Mammary epithelial cell (primary cell): ENCODE measurements around the gene WDR43.

Experiments used
- CTCF ChIP-seq, 2 donors: IDR thresholded peaks in 1 of 2; conservative IDR thresholded peaks in 1 of 2; 2 replicates each; pipeline ENCODE4 v1.5.1; 2011 to 2012; ENCODE audit warnings: inconsistent platforms in 2 of 2, low read length in 2 of 2, mild to moderate bottlenecking in 2 of 2, control low read depth in 1 of 2, low read depth in 1 of 2; ENCODE audit not compliant: insufficient read depth in 1 of 2; ENCODE audit errors: extremely low read depth in 1 of 2
- EZH2 ChIP-seq: IDR thresholded peaks from 2 replicates; pipeline ENCODE4 v1.6.1; 2012; ENCODE audit warnings: low read length, inconsistent platforms, borderline replicate concordance

GRCh38 chr2:28934769-28935168 is 40.3 kb downstream of the WDR43 start:
- TF ChIP-seq CTCF (conservative IDR thresholded peaks at IDR 0.05 in 1 of 2, IDR thresholded peaks at IDR 0.05 in 1 of 2; ENCODE audit: extremely low read depth in 1 of 2, insufficient read depth in 1 of 2, low read depth in 1 of 2, low read length in 2 of 2) (no peak), EZH2 (no peak)
